A549 treated with AZD2906 at 1 μM for 4 hours (cell line): ENCODE measurements around the gene CDC123. TPM values are rescaled to one million over a fixed set of nuclear protein-coding genes. Genes with fewer than 3 reads are reported as not detected.

ENCODE experiments used
- total RNA-seq: library from RNA; stranded (reverse); fragments of 200-300 nt; extraction: Qiagen RNA extraction; gene quantifications from 5 replicates; pipeline ENCODE4 v1.2.3, GENCODE V29; 2022

The CDC123 gene
- 123 to 188 TPM (median 125 TPM) in 5 replicates for total RNA-seq

GRCh38 chr10:12195603-12196506, at the start of gene CDC123, which contains the start of gene NUDT5:
Gene CDC123 (plus strand): TSS chr10:12196188. CDS start chr10:12196246, 58 bp downstream.
Gene NUDT5 (minus strand): TSS chr10:12195891. CDS start chr10:12186291, 9,600 bp downstream.

Other genes with a start within 250 kb of the CDC123 start
- 11.9 to 16.2 TPM (median 12.8 TPM) in 5 replicates for gene UPF2, start 153.4 kb upstream of the CDC123 start, total RNA-seq
- gene DHTKD1, start 127.2 kb upstream of the CDC123 start, total RNA-seq, result 7.6 to 10.5 TPM (median 9.5 TPM) in 5 replicates
- gene SEC61A2, start 66.5 kb upstream of the CDC123 start, total RNA-seq, result 10.8 to 13.8 TPM (median 11.1 TPM) in 5 replicates
- 132 to 158 TPM (median 133 TPM) in 5 replicates for gene NUDT5, start 297 bp upstream of the CDC123 start, total RNA-seq
- 7.6 to 8.5 TPM (median 8.2 TPM) in 5 replicates for gene CAMK1D, start 153.4 kb downstream of the CDC123 start, total RNA-seq